Heart right ventricle (tissue), 16 donors: ENCODE results near the gene PSMD5. TPM values are rescaled to one million over a fixed set of nuclear protein-coding genes. Genes with fewer than 3 reads are reported as not detected.
A peak's percentile ranks its signal among the peaks of the same experiment; 100 is the strongest.

Source experiments
- ATAC-seq, 8 donors: fragments of 200-7000 bp; cut with Tn5 transposase; one replicate each; pipeline ENCODE4 v1.9.1; 2020; ENCODE audit warnings: mild to moderate bottlenecking in 8 of 8, moderate library complexity in 8 of 8, moderate number of reproducible peaks in 1 of 8
- DNase-seq, 2 donors: peaks; one replicate each; pipeline ENCODE4 v3.0.0-alpha.2; 2020
- H3K27ac ChIP-seq, 10 donors: fragments of 200-600 bp; sonication (generic) in 2 of 10; one replicate each; pipeline versions ENCODE4 v1.5.0 to v1.8.0; 2020 to 2022; ENCODE audit warnings: mild to moderate bottlenecking in 3 of 10
- H3K27me3 ChIP-seq, 7 donors: fragments of 200-600 bp; one replicate each; pipeline ENCODE4 v1.8.0; 2021 to 2022; ENCODE audit warnings: mild to moderate bottlenecking in 2 of 7
- H3K36me3 ChIP-seq, 9 donors: fragments of 200-600 bp; sonication (generic) in 1 of 9; one replicate each; pipeline versions ENCODE4 v1.5.0 to v1.8.0; 2020 to 2022; ENCODE audit warnings: mild to moderate bottlenecking in 2 of 9
- H3K4me1 ChIP-seq, 9 donors: fragments of 200-600 bp; sonication (generic) in 1 of 9; one replicate each; pipeline versions ENCODE4 v1.5.0 to v1.8.0; 2020 to 2022; ENCODE audit warnings: mild to moderate bottlenecking in 4 of 9
- H3K4me3 ChIP-seq, 10 donors: fragments of 200-600 bp; sonication (generic) in 2 of 10; one replicate each; pipeline versions ENCODE4 v1.5.0 to v1.8.0; 2020 to 2022; ENCODE audit warnings: mild to moderate bottlenecking in 7 of 10, moderate library complexity in 2 of 10
- H3K9me3 ChIP-seq, 11 donors: fragments of 200-600 bp in 10 of 11; sonication (generic) in 2 of 11; one replicate each; pipeline versions ENCODE4 v1.5.0 to v1.8.0; 2013 to 2022; ENCODE audit warnings: mild to moderate bottlenecking in 2 of 11, control low read depth in 1 of 11, moderate library complexity in 1 of 11
- WGBS, 2 donors: extraction: QIAGEN DNeasy Blood & Tissue Kit; methylation state at CpG; one replicate each; pipeline ENCODE4 v1.1.7; 2013; ENCODE audit warnings: inconsistent platforms in 1 of 2; 5-methylcytosine and 5-hydroxymethylcytosine counted together
- intact Hi-C, 10 donors: fragments of 100-400 bp; cut with DNase I; formaldehyde crosslinking; loops; one replicate each; pipeline versions ENCODE4 v1.11.1 to v1.14.2; 2022
- polyA plus RNA-seq, 2 donors: library from polyadenylated mRNA; stranded (reverse); fragments of 200-250 nt; gene quantifications; one replicate each; pipeline ENCODE4 v1.2.3, GENCODE V29; 2013
- total RNA-seq, 10 donors: library from RNA; stranded (reverse); fragmentation: NEBNext Ultra II Directional in 3 of 10; extraction: Animal tissue kit (Norgen Biotek cat#: 25700) in 3 of 10; gene quantifications; one replicate each; pipeline versions ENCODE4 v1.2.1 to v1.2.4, GENCODE V29; 2021 to 2023
- TF ChIP-seq, protein P1 (sequence below), 9 donors: fragments of 200-600 bp; sonication (generic) in 2 of 9; IDR thresholded peaks; one replicate each; pipeline versions ENCODE4 v1.5.0 to v1.8.0; 2021 to 2022; ENCODE audit warnings: antibody characterized with exemption in 9 of 9, mild to moderate bottlenecking in 5 of 9, moderate library complexity in 1 of 9
- donor health status: Arrhythmogenic right ventricular cardiomyopathy.
- donor health status: ischemic (EF 13 %, LVEDD 7.1; RV severe dilation, severe dysfunction).
- donor health status: healthy with polysubstance abuse.
- donor health status: DM: no; HTN: yes; CAD: no.
- donor health status: DM: no; HTN: no; CAD: no.
- donor health status: ischemic (EF 25% LVEDD 6.9; RV normal size, moderate dysfunction).
- donor health status: ischemic (EF 25% LVEDD 5.7; RV mildly dilated, moderate dysfunction).
- donor health status: healthy.
- donor health status: DM: yes; HTN: yes; CAD: no.
- donor health status: Ischemic cardiomyopathy.
- donor health status: ischemic (EF 35%, LVEDD 5.7; RV mildly dilated, moderate dysfunction).
- donor health status: nonischemic (EF 11% LVEDD 7.7; RV severe dilation, severe dysfunction).
- donor health status: DM: yes; HTN: yes; CAD: no.
- donor health status: PGD.
- donor health status: ischemic (EF 29% LVEDD 5.4; RV normal size, mild dysfunction).
- donor health status: nonischemic (EF 23%, LVEDD 6.1; RV moderate dilation, normal function).

PSMD5 gene
- total and polyA plus RNA-seq, 12 donors = 7.7 to 22.8 (median 14.3) TPM

GRCh38 chr9:120774719-120775118, 68.0 kb downstream of the PSMD5 start:
- Histone ChIP-seq H3K27me3 (no peaks in the 10 kb centered on the region), H3K36me3 (peaks cover 0 to 100% (median 44%) of the 10 kb centered on the region in 9 donors), H3K9me3 (no peaks in the 10 kb centered on the region), H3K4me1 (peaks cover 0 to 5% (median 0%) of the 10 kb centered on the region in 9 donors), H3K27ac (no peak overlapping the region), H3K4me3 (no peak overlapping the region)
- intact Hi-C loops = no loop called here
- no peak for ATAC-seq
- WGBS, 2 donors = 82 to 83% methylated on average over 4 of the region's 4 CpGs
- TF ChIP-seq, protein P1, sequence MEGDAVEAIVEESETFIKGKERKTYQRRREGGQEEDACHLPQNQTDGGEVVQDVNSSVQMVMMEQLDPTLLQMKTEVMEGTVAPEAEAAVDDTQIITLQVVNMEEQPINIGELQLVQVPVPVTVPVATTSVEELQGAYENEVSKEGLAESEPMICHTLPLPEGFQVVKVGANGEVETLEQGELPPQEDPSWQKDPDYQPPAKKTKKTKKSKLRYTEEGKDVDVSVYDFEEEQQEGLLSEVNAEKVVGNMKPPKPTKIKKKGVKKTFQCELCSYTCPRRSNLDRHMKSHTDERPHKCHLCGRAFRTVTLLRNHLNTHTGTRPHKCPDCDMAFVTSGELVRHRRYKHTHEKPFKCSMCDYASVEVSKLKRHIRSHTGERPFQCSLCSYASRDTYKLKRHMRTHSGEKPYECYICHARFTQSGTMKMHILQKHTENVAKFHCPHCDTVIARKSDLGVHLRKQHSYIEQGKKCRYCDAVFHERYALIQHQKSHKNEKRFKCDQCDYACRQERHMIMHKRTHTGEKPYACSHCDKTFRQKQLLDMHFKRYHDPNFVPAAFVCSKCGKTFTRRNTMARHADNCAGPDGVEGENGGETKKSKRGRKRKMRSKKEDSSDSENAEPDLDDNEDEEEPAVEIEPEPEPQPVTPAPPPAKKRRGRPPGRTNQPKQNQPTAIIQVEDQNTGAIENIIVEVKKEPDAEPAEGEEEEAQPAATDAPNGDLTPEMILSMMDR (IDR thresholded peaks at IDR 0.05) = no peak
- no peak for DNase-seq

DNA sequence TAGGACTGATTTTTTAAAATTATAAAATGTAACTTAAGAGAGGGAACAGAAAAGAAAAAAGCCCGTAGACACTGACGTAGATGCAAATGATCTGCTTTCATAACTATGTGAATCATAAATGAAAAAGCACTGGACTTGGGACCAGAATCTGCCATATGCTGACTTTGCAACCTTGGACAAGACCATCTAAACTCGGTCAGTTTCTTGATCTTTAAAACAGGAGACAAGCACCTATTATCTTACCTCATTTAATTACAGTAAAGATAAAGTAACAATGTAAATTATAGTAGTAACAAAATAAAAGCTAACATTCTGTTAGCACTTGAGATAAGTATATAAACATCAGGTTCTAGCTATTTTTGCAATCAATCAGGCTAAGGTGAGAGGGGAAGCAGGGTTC, 69.5 kb downstream of the PSMD5 start:
- intact Hi-C loops = no loop called here
- DNase-seq = no peak

DNA sequence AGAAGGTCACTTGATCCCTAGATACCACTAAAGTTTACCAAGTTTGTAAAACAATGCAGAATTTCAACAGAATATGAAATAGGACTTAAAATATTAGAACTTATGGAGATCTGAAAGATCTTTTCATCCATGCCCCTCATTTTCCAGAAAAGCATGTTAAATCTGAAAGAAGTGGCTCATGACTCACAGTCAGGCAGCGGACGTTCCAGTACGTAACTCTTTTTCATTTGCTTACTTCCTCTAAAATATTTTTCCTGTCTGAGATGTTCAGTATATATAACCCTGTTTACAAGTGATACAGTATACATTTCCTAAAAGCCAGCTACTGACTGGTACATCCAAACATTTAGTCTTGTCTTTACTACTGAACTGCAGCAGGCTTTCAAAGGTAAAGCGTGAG, 71.8 kb downstream of the PSMD5 start:
- DNase-seq (no peak), ATAC-seq (no peak)
- intact Hi-C loops = no loop called here
- Histone ChIP-seq H3K36me3 (peaks cover 0 to 100% (median 30%) of the 10 kb centered on the region in 9 donors), H3K27ac (peak overlapping the region in 1 of 10 donors; percentile 37), H3K27me3 (no peaks in the 10 kb centered on the region), H3K9me3 (no peaks in the 10 kb centered on the region), H3K4me3 (no peak overlapping the region), H3K4me1 (peaks cover 0 to 20% (median 4%) of the 10 kb centered on the region in 9 donors)
- TF ChIP-seq, protein P1 (IDR thresholded peaks at IDR 0.05) = no peak
- 91 to 93% methylated on average over 4 of the region's 4 CpGs for WGBS, 2 donors

More for the DNA sequence above, 69.5 kb downstream of the PSMD5 start:
- peaks cover 0 to 5% (median 0%) of the 10 kb centered on the region in 9 donors for H3K4me1 ChIP-seq
- no peak overlapping the region for H3K27ac ChIP-seq
- TF ChIP-seq, protein P1 (IDR thresholded peaks at IDR 0.05) = no peak
- no peaks in the 10 kb centered on the region for H3K27me3 ChIP-seq
- H3K4me3 ChIP-seq = no peak overlapping the region
- ATAC-seq = no peak
- no peaks in the 10 kb centered on the region for H3K9me3 ChIP-seq
- H3K36me3 ChIP-seq = peaks cover 0 to 100% (median 47%) of the 10 kb centered on the region in 9 donors
- 87 to 89% methylated on average over 3 of the region's 3 CpGs for WGBS, 2 donors

DNA sequence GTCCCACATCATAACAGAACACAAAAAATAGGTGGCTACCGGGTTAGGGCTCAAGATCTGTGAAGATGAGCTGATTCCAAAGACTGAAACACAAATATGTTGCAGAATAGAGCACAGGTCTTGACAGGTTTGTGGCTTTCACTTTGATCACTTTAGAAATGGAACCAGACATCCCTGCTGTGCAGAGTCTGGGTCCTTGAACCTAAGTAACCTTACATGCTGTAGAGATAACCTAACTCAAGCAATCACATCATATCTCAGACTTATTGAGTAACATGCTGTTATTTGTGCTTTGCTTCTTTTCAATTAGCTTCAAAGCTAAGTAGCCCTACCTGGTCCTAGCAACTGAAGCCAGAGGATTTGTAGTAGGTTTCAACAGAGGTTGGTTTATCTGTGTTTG, 73.8 kb downstream of the PSMD5 start:
- TF ChIP-seq, protein P1 (IDR thresholded peaks at IDR 0.05) = no peak
- DNase-seq (no peak), ATAC-seq (no peak)
- no peaks in the 10 kb centered on the region for H3K9me3 ChIP-seq
- H3K4me3 ChIP-seq = no peak overlapping the region
- H3K36me3 ChIP-seq = peaks cover 0 to 100% (median 30%) of the 10 kb centered on the region in 9 donors
- intact Hi-C loops = no loop called here
- peaks cover 0 to 22% (median 4%) of the 10 kb centered on the region in 9 donors for H3K4me1 ChIP-seq
- H3K27ac ChIP-seq = no peak overlapping the region
- H3K27me3 ChIP-seq = no peaks in the 10 kb centered on the region
- 81 to 97% methylated on average over 1 of the region's 1 CpG for WGBS, 2 donors
